HL-60/S4 (cell line): Measurements from ENCODE around the gene RTP5.

Experiments used
- in situ Hi-C: fragments of 300-500 bp; cut with MboI; formaldehyde crosslinking; loops from 2 replicates; pipeline ENCODE4 v1.14.3; 2022; ENCODE audit warnings: low sequenced_read_pairs

Gene RTP5

GRCh38 chr2:241870081-241870541, 582 bp downstream of the RTP5 start:
- in situ Hi-C loops: loop anchor here (10.0 kb wide), 1 partner anchor 135 kb away; the partner anchor contains the start of gene D2HGDH

GRCh38 chr2:241870611-241871537, 1.3 kb downstream of the RTP5 start:
- in situ Hi-C loops: loop anchor here (10.0 kb wide), 1 partner anchor 136 kb away; the partner anchor contains the start of gene D2HGDH

- in situ Hi-C loops: loop anchor here (10.0 kb wide), 1 partner anchor 137 kb away; the partner anchor contains the start of gene D2HGDH
Measured at GRCh38 chr2:241871538-241872312, 2.2 kb downstream of the RTP5 start.

GRCh38 chr2:241872313-241872642, 2.7 kb downstream of the RTP5 start:
- in situ Hi-C loops: loop anchor here (10.0 kb wide), 1 partner anchor 137 kb away; the partner anchor contains the start of gene D2HGDH

- in situ Hi-C loops: loop anchor here (10.0 kb wide), 1 partner anchor 138 kb away; the partner anchor contains the start of gene D2HGDH
Measured at GRCh38 chr2:241873081-241873802, 3.7 kb downstream of the RTP5 start.

GRCh38 chr2:241873803-241874110, 4.2 kb downstream of the RTP5 start:
- in situ Hi-C loops: loop anchor here (10.0 kb wide), 1 partner anchor 139 kb away; the partner anchor contains the start of gene D2HGDH

- in situ Hi-C loops: loop anchor here (10.0 kb wide), 1 partner anchor 140 kb away; the partner anchor contains the start of gene D2HGDH
Measured at GRCh38 chr2:241874277-241874925, 4.9 kb downstream of the RTP5 start.

- in situ Hi-C loops: loop anchor here (10.0 kb wide), 1 partner anchor 141 kb away; the partner anchor contains the start of gene D2HGDH
Measured at GRCh38 chr2:241875754-241876527, 6.4 kb downstream of the RTP5 start.

GRCh38 chr2:241876528-241877196, 7.1 kb downstream of the RTP5 start:
- in situ Hi-C loops: loop anchor here (10.0 kb wide), 1 partner anchor 142 kb away; the partner anchor contains the start of gene D2HGDH

GRCh38 chr2:241877197-241877685, 7.7 kb downstream of the RTP5 start:
- in situ Hi-C loops: loop anchor here (10.0 kb wide), 1 partner anchor 142 kb away; the partner anchor contains the start of gene D2HGDH

GRCh38 chr2:241877989-241878970, 8.8 kb downstream of the RTP5 start:
- in situ Hi-C loops: loop anchor here (10.0 kb wide), 1 partner anchor 143 kb away; the partner anchor contains the start of gene D2HGDH

- in situ Hi-C loops: loop anchor here (10.0 kb wide), 1 partner anchor 145 kb away; the partner anchor contains the start of gene D2HGDH
Measured at GRCh38 chr2:241879326-241879725, 9.8 kb downstream of the RTP5 start.

GRCh38 chr2:241880311-241881073, 11.0 kb downstream of the RTP5 start:
- in situ Hi-C loops: no loop called here

- in situ Hi-C loops: no loop called here
Measured at GRCh38 chr2:241882091-241882625, 12.6 kb downstream of the RTP5 start.

- in situ Hi-C loops: no loop called here
Measured at GRCh38 chr2:241884951-241885290, 15.4 kb downstream of the RTP5 start.

GRCh38 chr2:241885291-241885945, 15.9 kb downstream of the RTP5 start:
- in situ Hi-C loops: no loop called here
